Colonic mucosa (tissue), 4 donors: ENCODE results near the gene TATDN2. TPM values are rescaled to one million over a fixed set of nuclear protein-coding genes. Genes with fewer than 3 reads are reported as not detected.

Experiments
- DNase-seq: peaks from one replicate; pipeline ENCODE4 v3.0.0-alpha.2; 2020
- H3K27ac ChIP-seq: fragments of 200-600 bp; one replicate; pipeline ENCODE4 v1.8.0; 2021
- H3K27me3 ChIP-seq: fragments of 200-600 bp; one replicate; pipeline ENCODE4 v1.8.0; 2021
- H3K36me3 ChIP-seq: fragments of 200-600 bp; one replicate; pipeline ENCODE4 v1.8.0; 2021
- H3K4me1 ChIP-seq: fragments of 200-600 bp; one replicate; pipeline ENCODE4 v1.8.0; 2021; ENCODE audit warnings: mild to moderate bottlenecking
- H3K4me3 ChIP-seq: fragments of 200-600 bp; one replicate; pipeline ENCODE4 v1.8.0; 2021
- H3K9ac ChIP-seq, 2 donors: one replicate each; pipeline ENCODE4 v1.7.0; 2013; ENCODE audit warnings: control low read depth in 2 of 2, low read depth in 2 of 2, low read length in 2 of 2
- H3K9me3 ChIP-seq: fragments of 200-600 bp; one replicate; pipeline ENCODE4 v1.8.0; 2021
- CTCF ChIP-seq: fragments of 200-600 bp; IDR thresholded peaks from one replicate; pipeline ENCODE4 v1.8.0; 2022; ENCODE audit warnings: antibody characterized with exemption, mild to moderate bottlenecking
- intact Hi-C: fragments of 100-400 bp; cut with DNase I; formaldehyde crosslinking; loops from one replicate; pipeline ENCODE4 v1.14.1; 2022
- total RNA-seq, 2 donors: library from RNA; stranded (reverse); fragmentation: NEBNext Ultra II Directional in 1 of 2; extraction: Animal tissue kit (Norgen Biotek cat#: 25700) in 1 of 2; gene quantifications; one replicate each; pipeline ENCODE4 v1.2.1, GENCODE V29; 2021
- donor health status: healthy.
- donor health status: DM: no; HTN: no; CAD: no.
- donor health status: DM: no; HTN: no; CAD: no.

TATDN2 gene
- total RNA-seq, 2 donors from 2014 or later, result 28.9 to 35.3 TPM

GRCh38 chr3:10232137-10232536 is 16.1 kb upstream of the TATDN2 start:
- TF ChIP-seq CTCF, result no peak
- Histone ChIP-seq H3K27ac (no peak overlapping the region), H3K27me3 (no peaks in the 10 kb centered on the region), H3K9me3 (no peaks in the 10 kb centered on the region), H3K4me1 (no peaks in the 10 kb centered on the region), H3K9ac (no peak overlapping the region), H3K4me3 (no peak overlapping the region), H3K36me3 (no peaks in the 10 kb centered on the region)
- DNase-seq, result no peak
- intact Hi-C loops, result no loop called here

- no peaks in the 10 kb centered on the region for H3K36me3 ChIP-seq
- no peak overlapping the region for H3K9ac ChIP-seq
- H3K4me3 ChIP-seq, result no peak overlapping the region
- no peak for TF ChIP-seq CTCF
- no peaks in the 10 kb centered on the region for H3K4me1 ChIP-seq
- no peak for DNase-seq
- H3K27ac ChIP-seq, result no peak overlapping the region
- no peaks in the 10 kb centered on the region for H3K9me3 ChIP-seq
- intact Hi-C loops, result no loop called here
- no peaks in the 10 kb centered on the region for H3K27me3 ChIP-seq
These were observed 14.3 kb upstream of the TATDN2 start for GRCh38 chr3:10233988-10234387.

- no peak for TF ChIP-seq CTCF
- Histone ChIP-seq H3K9ac (no peak overlapping the region), H3K27me3 (no peaks in the 10 kb centered on the region), H3K27ac (no peak overlapping the region), H3K4me1 (no peaks in the 10 kb centered on the region), H3K36me3 (no peaks in the 10 kb centered on the region), H3K4me3 (no peak overlapping the region), H3K9me3 (no peaks in the 10 kb centered on the region)
- no peak for DNase-seq
- intact Hi-C loops, result no loop called here
These were observed 13.6 kb upstream of the TATDN2 start for GRCh38 chr3:10234526-10235230.

- H3K4me1 ChIP-seq, result no peaks in the 10 kb centered on the region
- no peaks in the 10 kb centered on the region for H3K9me3 ChIP-seq
- no peaks in the 10 kb centered on the region for H3K36me3 ChIP-seq
- no peak for DNase-seq
- no peak overlapping the region for H3K9ac ChIP-seq
- no peaks in the 10 kb centered on the region for H3K27me3 ChIP-seq
- no peak for TF ChIP-seq CTCF
- intact Hi-C loops, result no loop called here
- H3K4me3 ChIP-seq, result no peak overlapping the region
- no peak overlapping the region for H3K27ac ChIP-seq
These were observed 12.7 kb upstream of the TATDN2 start for GRCh38 chr3:10235551-10235950.

GRCh38 chr3:10238345-10239183 is 9.7 kb upstream of the TATDN2 start:
- Histone ChIP-seq H3K4me1 (no peaks in the 10 kb centered on the region), H3K9me3 (no peaks in the 10 kb centered on the region), H3K4me3 (no peak overlapping the region), H3K36me3 (no peaks in the 10 kb centered on the region), H3K27me3 (no peaks in the 10 kb centered on the region), H3K27ac (no peak overlapping the region), H3K9ac (no peak overlapping the region)
- DNase-seq, result no peak
- TF ChIP-seq CTCF, result no peak
- intact Hi-C loops, result no loop called here
